Astrocyte (in vitro differentiated cells and primary cell): Measurements from ENCODE around the gene SAMHD1. TPM values are rescaled to one million over a fixed set of nuclear protein-coding genes. Genes with fewer than 3 reads are reported as not detected.

Experiments used
- DNase-seq: peaks from one replicate; pipeline ENCODE4 v3.0.0-alpha.2; 2010; ENCODE audit warnings: low read depth
- FAIRE-seq: peaks from 2 replicates; lab custom pipeline; 2011; peaks lifted over from hg19 to GRCh38; lab: Jason Lieb, UNC
- H2AFZ ChIP-seq: 2 replicates; pipeline ENCODE4 v1.6.0; 2012; ENCODE audit warnings: low read depth, low read length, inconsistent platforms
- H3K27ac ChIP-seq: 2 replicates; pipeline ENCODE4 v1.5.1; 2011; ENCODE audit warnings: low read depth, low read length, inconsistent platforms
- H3K27me3 ChIP-seq: 2 replicates; pipeline ENCODE4 v1.6.0; 2011; ENCODE audit warnings: low read length, inconsistent platforms; ENCODE audit not compliant: insufficient read depth
- H3K36me3 ChIP-seq: 2 replicates; pipeline ENCODE4 v1.5.1; 2011; ENCODE audit warnings: low read length, inconsistent platforms; ENCODE audit not compliant: insufficient read depth
- H3K4me1 ChIP-seq: 2 replicates; pipeline ENCODE4 v1.5.1; 2011; ENCODE audit warnings: low read length, inconsistent platforms; ENCODE audit not compliant: insufficient read depth
- H3K4me2 ChIP-seq: 2 replicates; pipeline ENCODE4 v1.6.0; 2012; ENCODE audit warnings: low read length, inconsistent platforms
- H3K4me3 ChIP-seq: 2 replicates; pipeline ENCODE4 v1.5.1; 2011; ENCODE audit warnings: low read depth, mild to moderate bottlenecking, low read length, inconsistent platforms; ENCODE audit not compliant: insufficient read depth
- H3K79me2 ChIP-seq: 2 replicates; pipeline ENCODE4 v1.6.0; 2012; ENCODE audit warnings: mild to moderate bottlenecking, low read length, inconsistent platforms; ENCODE audit not compliant: insufficient read depth
- H3K9ac ChIP-seq: 2 replicates; pipeline ENCODE4 v1.6.0; 2012; ENCODE audit warnings: mild to moderate bottlenecking, low read length, inconsistent platforms
- H3K9me3 ChIP-seq: 2 replicates; pipeline ENCODE4 v1.5.1; 2012; ENCODE audit warnings: low read depth, mild to moderate bottlenecking, low read length, inconsistent platforms; ENCODE audit not compliant: insufficient read depth
- H4K20me1 ChIP-seq: 2 replicates; pipeline ENCODE4 v1.6.0; 2012; ENCODE audit warnings: low read length, inconsistent platforms; ENCODE audit not compliant: insufficient read depth
- H3K27ac Mint-ChIP-seq: one replicate; pipeline ENCODE4 v1.8.0; 2021; ENCODE audit warnings: mild to moderate bottlenecking, mixed read lengths; ENCODE audit not compliant: unreplicated experiment
- H3K27me3 Mint-ChIP-seq: one replicate; pipeline ENCODE4 v1.8.0; 2021; ENCODE audit warnings: low read depth, mixed read lengths; ENCODE audit not compliant: unreplicated experiment
- H3K36me3 Mint-ChIP-seq: one replicate; pipeline ENCODE4 v1.8.0; 2021; ENCODE audit warnings: low read depth, mixed read lengths; ENCODE audit not compliant: unreplicated experiment
- H3K4me1 Mint-ChIP-seq: one replicate; pipeline ENCODE4 v1.8.0; 2021; ENCODE audit warnings: low read depth, mixed read lengths; ENCODE audit not compliant: unreplicated experiment
- H3K4me3 Mint-ChIP-seq: one replicate; pipeline ENCODE4 v1.8.0; 2021; ENCODE audit warnings: mild to moderate bottlenecking, moderate library complexity, mixed read lengths; ENCODE audit not compliant: unreplicated experiment
- H3K9me3 Mint-ChIP-seq: one replicate; pipeline ENCODE4 v1.8.0; 2021; ENCODE audit warnings: mild to moderate bottlenecking, mixed read lengths; ENCODE audit not compliant: unreplicated experiment
- CTCF ChIP-seq: IDR thresholded peaks from 2 replicates; pipeline ENCODE4 v1.5.1; 2011; ENCODE audit warnings: low read depth, mild to moderate bottlenecking, inconsistent platforms, low read length, moderate library complexity; ENCODE audit not compliant: insufficient read depth
- EZH2 ChIP-seq: IDR thresholded peaks from 2 replicates; pipeline ENCODE4 v1.6.1; 2012; ENCODE audit warnings: mild to moderate bottlenecking, low read length, inconsistent platforms; ENCODE audit not compliant: insufficient read depth
- total RNA-seq: library from RNA; stranded (reverse); gene quantifications from 2 replicates; pipeline ENCODE4 v1.2.1, GENCODE V29; 2021

SAMHD1 gene
- total RNA-seq, 1 donor from 2014 or later = 99.7 TPM

- Histone ChIP-seq H3K79me2 (peaks cover 98% of the 10 kb centered on the region), H3K9me3 (no peaks in the 10 kb centered on the region), H2AFZ (no peak overlapping the region), H3K27ac (no peak overlapping the region), H3K4me3 (no peak overlapping the region), H3K27me3 (no peaks in the 10 kb centered on the region), H4K20me1 (peaks cover 79% of the 10 kb centered on the region), H3K4me2 (peak overlapping the region; percentile 14), H3K4me1 (peaks cover 48% of the 10 kb centered on the region), H3K9ac (no peak overlapping the region), H3K36me3 (no peaks in the 10 kb centered on the region)
- Mint-ChIP-seq H3K4me3 (no peak overlapping the region), H3K36me3 (peaks cover 14% of the 10 kb centered on the region), H3K4me1 (peaks cover 33% of the 10 kb centered on the region), H3K9me3 (peaks cover 1% of the 10 kb centered on the region), H3K27me3 (no peaks in the 10 kb centered on the region), H3K27ac (no peak overlapping the region)
- DNase-seq (no peak), FAIRE-seq (no peak)
- no peak for TF ChIP-seq EZH2
- TF ChIP-seq CTCF = no peak
Observed at GRCh38 chr20:36855241-36855657, 96.3 kb downstream of the SAMHD1 start.

DNA sequence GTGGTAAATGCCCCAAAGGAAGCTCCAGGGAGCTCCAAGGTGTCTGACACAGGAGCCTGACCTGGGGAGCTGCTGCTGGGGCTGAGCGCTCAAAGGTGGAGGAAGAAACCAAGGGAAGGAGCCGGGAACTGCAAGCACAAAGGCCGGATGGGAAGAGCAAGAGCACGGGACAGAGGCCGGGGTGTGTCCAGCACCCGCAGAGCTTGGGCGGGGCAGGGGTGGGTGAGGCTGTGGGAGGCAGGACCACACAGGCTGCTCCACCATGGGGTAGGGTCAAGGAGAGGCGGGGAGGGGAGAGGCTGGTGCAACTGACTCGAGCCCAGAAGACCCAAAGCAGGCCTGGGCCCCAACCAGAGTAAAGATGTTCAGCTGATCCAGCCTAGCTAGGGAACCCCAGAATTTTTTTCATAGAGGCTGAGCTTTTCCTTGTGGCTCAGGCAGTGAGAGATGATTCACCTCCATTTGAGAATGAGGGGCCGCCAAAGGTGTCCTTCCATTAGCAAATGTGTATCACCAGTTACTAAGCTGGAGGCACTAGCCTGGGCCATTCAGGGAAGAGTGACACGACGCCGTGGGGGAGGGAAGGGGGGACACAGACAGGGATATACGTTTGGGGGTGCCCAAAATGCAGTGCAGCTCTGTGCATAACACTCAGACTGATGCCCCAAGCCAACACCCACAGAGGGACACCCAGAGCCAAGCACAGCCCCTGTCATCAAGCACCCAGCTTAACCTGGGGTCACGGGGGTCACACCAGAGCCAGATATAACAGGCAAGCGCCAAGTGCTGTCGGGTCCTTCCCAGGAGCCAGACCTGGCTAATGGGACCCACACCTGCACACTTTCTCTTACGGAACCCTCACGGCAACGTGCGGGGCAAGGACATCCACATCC is 96.9 kb downstream of the SAMHD1 start:
- TF ChIP-seq CTCF = no peak
- TF ChIP-seq EZH2 = no peak
- no peaks in the 10 kb centered on the region for H3K27me3 ChIP-seq
- no peaks in the 10 kb centered on the region for H3K9me3 Mint-ChIP-seq
- no peak overlapping the region for H3K9ac ChIP-seq
- DNase-seq (no peak), FAIRE-seq (no peak)
- peaks cover 98% of the 10 kb centered on the region for H3K79me2 ChIP-seq
- peaks cover 43% of the 10 kb centered on the region for H3K4me1 ChIP-seq
- H3K36me3 ChIP-seq = no peaks in the 10 kb centered on the region
- H3K27ac Mint-ChIP-seq = no peak overlapping the region
- H3K4me3 Mint-ChIP-seq = no peak overlapping the region
- no peak overlapping the region for H3K4me3 ChIP-seq
- no peak overlapping the region for H2AFZ ChIP-seq
- no peak overlapping the region for H3K27ac ChIP-seq
- peaks cover 28% of the 10 kb centered on the region for H3K4me1 Mint-ChIP-seq
- H3K4me2 ChIP-seq = peak overlapping the region; percentile 14
- no peaks in the 10 kb centered on the region for H3K27me3 Mint-ChIP-seq
- H3K36me3 Mint-ChIP-seq = peaks cover 11% of the 10 kb centered on the region
- no peaks in the 10 kb centered on the region for H3K9me3 ChIP-seq
- peaks cover 73% of the 10 kb centered on the region for H4K20me1 ChIP-seq

DNA sequence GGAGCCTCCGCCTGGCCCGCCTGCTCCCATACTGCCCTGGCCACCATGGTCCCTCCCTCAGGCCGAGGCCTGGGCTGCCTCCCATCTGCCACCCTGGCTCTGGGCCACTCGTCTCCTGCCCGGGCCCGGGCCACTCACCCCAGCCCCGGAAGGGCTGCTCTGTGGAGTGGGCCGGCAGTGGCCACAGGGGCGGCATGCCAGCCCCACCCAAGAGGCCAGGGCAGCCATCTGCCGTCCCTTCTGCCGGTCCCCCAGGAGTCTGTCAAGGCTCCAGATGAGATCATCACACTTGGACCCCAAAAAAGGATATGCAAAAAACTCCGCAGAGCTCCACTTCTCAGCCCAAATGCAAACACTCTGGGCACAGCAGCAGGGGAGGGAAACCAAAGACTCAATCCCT is 99.3 kb downstream of the SAMHD1 start:
- DNase-seq = no peak
- H3K4me3 Mint-ChIP-seq = no peak overlapping the region
- no peaks in the 10 kb centered on the region for H3K9me3 Mint-ChIP-seq
- H3K79me2 ChIP-seq = peaks cover 88% of the 10 kb centered on the region
- no peak overlapping the region for H2AFZ ChIP-seq
- no peak overlapping the region for H3K27ac Mint-ChIP-seq
- peaks cover 11% of the 10 kb centered on the region for H3K36me3 Mint-ChIP-seq
- no peaks in the 10 kb centered on the region for H3K27me3 Mint-ChIP-seq
- no peaks in the 10 kb centered on the region for H3K36me3 ChIP-seq
- H4K20me1 ChIP-seq = peaks cover 49% of the 10 kb centered on the region
- H3K27me3 ChIP-seq = no peaks in the 10 kb centered on the region
- H3K4me1 ChIP-seq = peaks cover 60% of the 10 kb centered on the region
- H3K4me2 ChIP-seq = no peak overlapping the region
- H3K9me3 ChIP-seq = no peaks in the 10 kb centered on the region
- H3K9ac ChIP-seq = no peak overlapping the region
- H3K4me3 ChIP-seq = no peak overlapping the region
- no peak for FAIRE-seq
- H3K27ac ChIP-seq = peak overlapping the region; percentile 3
- no peak for TF ChIP-seq EZH2
- peaks cover 26% of the 10 kb centered on the region for H3K4me1 Mint-ChIP-seq
